GM12873 (cell line): ENCODE measurements around the gene RAB14.

Experiments used
- CTCF ChIP-seq: IDR thresholded peaks from 2 replicates; pipeline ENCODE4 v1.5.1; 2012; ENCODE audit warnings: low read depth, mild to moderate bottlenecking, moderate library complexity, low read length, control low read depth; ENCODE audit not compliant: insufficient read depth; ENCODE audit errors: missing control alignments

RAB14 gene

GRCh38 chr9:121182989-121183388, 18.7 kb downstream of the RAB14 start:
- no peak for TF ChIP-seq CTCF

GRCh38 chr9:121182101-121182836, 19.4 kb downstream of the RAB14 start:
- TF ChIP-seq CTCF = no peak

- no peak for TF ChIP-seq CTCF
Measured at GRCh38 chr9:121179930-121180681, 21.6 kb downstream of the RAB14 start.

- TF ChIP-seq CTCF = no peak
Measured at GRCh38 chr9:121178676-121179372, 22.8 kb downstream of the RAB14 start.

GRCh38 chr9:121173501-121173900, 28.2 kb downstream of the RAB14 start:
- no peak for TF ChIP-seq CTCF

GRCh38 chr9:121172726-121173487, 28.8 kb downstream of the RAB14 start:
- no peak for TF ChIP-seq CTCF
